ENCODE measurements around the gene PPP6C.

DNA sequence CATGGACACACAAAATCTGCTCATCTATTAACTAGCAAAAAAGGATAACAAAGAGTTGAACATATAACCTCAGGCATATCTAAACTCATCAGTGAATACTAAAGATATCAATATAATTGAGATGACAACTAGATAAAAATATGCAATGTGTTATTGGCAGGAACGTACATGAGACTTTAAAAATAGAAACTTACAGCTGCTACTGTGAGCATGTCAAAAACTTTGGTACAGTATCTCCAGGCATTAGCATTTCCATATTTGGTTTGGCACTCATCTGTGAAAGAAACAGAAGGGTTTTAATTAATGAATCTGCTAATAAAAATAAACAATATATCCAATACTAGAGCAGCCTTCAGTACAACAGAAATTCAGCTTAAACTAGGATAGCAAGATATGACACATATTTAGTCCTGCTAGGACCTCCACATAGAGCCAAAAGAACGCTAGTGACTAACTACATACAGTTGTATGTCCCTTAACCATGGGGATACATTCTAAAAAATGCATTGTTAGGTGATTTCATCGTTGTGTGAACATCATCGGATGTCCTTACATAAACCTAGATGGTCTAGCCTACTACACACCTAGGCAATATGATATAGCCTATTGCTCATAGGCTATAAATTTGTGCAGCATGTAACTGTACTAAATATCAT, 35.8 kb downstream of the PPP6C start:
- no peak for TF ChIP-seq CEBPB (IDR thresholded peaks at IDR 0.05)
- no peak for TF ChIP-seq CREB1 (IDR thresholded peaks at IDR 0.05; ENCODE audit: low read depth)

Measured in Ishikawa (cell line).